H1 (cell line): Measurements from ENCODE around the gene ASMTL. TPM values are rescaled to one million over a fixed set of nuclear protein-coding genes. Genes with fewer than 3 reads are reported as not detected.

ENCODE experiments used
- CTCF ChIA-PET: fragments of 300-600 bp; sonication (Branson Sonifier 250); formaldehyde crosslinking; loops from one replicate; lab custom pipeline; 2021; ENCODE audit not compliant: partially characterized antibody; lab: Charles Lee
- POLR2A ChIA-PET: fragments of 300-600 bp; sonication (Branson Sonifier 250); formaldehyde crosslinking; loops from one replicate; lab custom pipeline; 2021; ENCODE audit warnings: inconsistent platforms; ENCODE audit not compliant: partially characterized antibody; lab: Charles Lee
- DNase-seq, 2 experiments: peaks; one replicate each; pipeline versions ENCODE4 v3.0.0 to v3.0.0-alpha.2; 2010 to 2022; ENCODE audit warnings: low spot score in 2 of 2, low read depth in 1 of 2, mixed read lengths in 1 of 2
- FAIRE-seq: peaks from 2 replicates; lab custom pipeline; 2011; peaks lifted over from hg19 to GRCh38; lab: Jason Lieb, UNC
- H2AFZ ChIP-seq: 2 replicates; pipeline ENCODE4 v1.8.1; 2012; ENCODE audit warnings: low read length, inconsistent platforms
- H2AK5ac ChIP-seq: 2 replicates; pipeline ENCODE4 v1.6.1; 2013; ENCODE audit warnings: low read depth, low read length
- H2BK120ac ChIP-seq: replicated peaks from 2 replicates; pipeline ENCODE3; 2013; ENCODE audit warnings: low read depth, low read length, inconsistent platforms
- H2BK12ac ChIP-seq: 2 replicates; pipeline ENCODE4 v1.6.1; 2013; ENCODE audit warnings: low read depth, low read length
- H2BK15ac ChIP-seq: 2 replicates; pipeline ENCODE4 v1.6.1; 2013; ENCODE audit warnings: low read length
- H2BK20ac ChIP-seq: 2 replicates; pipeline ENCODE4 v1.6.1; 2013; ENCODE audit warnings: low read length
- H2BK5ac ChIP-seq: 2 replicates; pipeline ENCODE4 v1.6.1; 2013; ENCODE audit warnings: low read depth, low read length
- H3K14ac ChIP-seq: 2 replicates; pipeline ENCODE4 v1.6.1; 2013; ENCODE audit warnings: inconsistent platforms; ENCODE audit not compliant: insufficient read length
- H3K18ac ChIP-seq: 2 replicates; pipeline ENCODE4 v1.6.1; 2013; ENCODE audit warnings: low read length; ENCODE audit errors: extremely low read depth
- H3K23ac ChIP-seq: 2 replicates; pipeline ENCODE4 v1.6.1; 2013; ENCODE audit warnings: inconsistent platforms; ENCODE audit not compliant: insufficient read length
- H3K23me2 ChIP-seq: 2 replicates; pipeline ENCODE4 v1.6.1; 2013; ENCODE audit warnings: low read depth, low read length
- H3K27ac ChIP-seq: 2 replicates; pipeline ENCODE4 v1.6.1; 2011; ENCODE audit warnings: low read depth, low read length, inconsistent platforms
- H3K27me3 ChIP-seq, 4 experiments: replicated peaks in 1 of 4; 1 replicate in 1 of 4; 2 replicates in 3 of 4; pipeline versions ENCODE4 v1.6.1 to v1.8.1; 2011 to 2013; ENCODE audit warnings: low read length in 3 of 4, mild to moderate bottlenecking in 3 of 4, inconsistent platforms in 2 of 4, mixed read lengths in 2 of 4, moderate library complexity in 1 of 4; ENCODE audit not compliant: control insufficient read depth in 3 of 4, insufficient read depth in 3 of 4; ENCODE audit errors: extremely low read depth in 1 of 4
- H3K36me3 ChIP-seq, 4 experiments: 2 replicates each; pipeline versions ENCODE4 v1.6.1 to v1.8.1; 2011 to 2013; ENCODE audit warnings: mild to moderate bottlenecking in 4 of 4, low read length in 3 of 4, moderate library complexity in 2 of 4, control low read depth in 1 of 4, inconsistent platforms in 1 of 4; ENCODE audit not compliant: insufficient read depth in 4 of 4, control insufficient read depth in 2 of 4
- H3K4ac ChIP-seq: replicated peaks from 2 replicates; pipeline ENCODE3; 2013; ENCODE audit warnings: low read length, low read depth, mixed read lengths, inconsistent platforms; ENCODE audit not compliant: insufficient read length
- H3K4me1 ChIP-seq, 4 experiments: replicated peaks in 1 of 4; 1 replicate in 1 of 4; 2 replicates in 3 of 4; pipeline versions ENCODE4 v1.6.1 to v1.8.1; 2011 to 2013; ENCODE audit warnings: low read length in 3 of 4, inconsistent platforms in 2 of 4, mixed read lengths in 1 of 4; ENCODE audit not compliant: insufficient read depth in 4 of 4, control insufficient read depth in 3 of 4
- H3K4me2 ChIP-seq, 2 experiments: 2 replicates each; pipeline versions ENCODE4 v1.6.1 to v1.8.1; 2011 to 2013; ENCODE audit warnings: low read depth in 2 of 2, low read length in 2 of 2, control low read depth in 1 of 2, inconsistent platforms in 1 of 2, mild to moderate bottlenecking in 1 of 2; ENCODE audit not compliant: insufficient read depth in 1 of 2
- H3K4me3 ChIP-seq, 4 experiments: fragments of 200-600, 300-600 bp in 1 of 4; sonication (generic), shearing (Covaris generic), sonication (Bioruptor Twin) in 1 of 4; 2 replicates each; pipeline versions ENCODE4 v1.5.1 to v1.8.1; 2011 to 2016; ENCODE audit warnings: low read length in 4 of 4, low read depth in 3 of 4, control low read depth in 2 of 4, inconsistent platforms in 2 of 4, mild to moderate bottlenecking in 2 of 4, mixed read lengths in 1 of 4, moderate library complexity in 1 of 4; ENCODE audit not compliant: insufficient read depth in 2 of 4; ENCODE audit errors: extremely low read depth in 1 of 4
- H3K56ac ChIP-seq: replicated peaks from 2 replicates; pipeline ENCODE3; 2013; ENCODE audit warnings: low read depth, mild to moderate bottlenecking, mixed read lengths, low read length, inconsistent platforms; ENCODE audit not compliant: insufficient read length
- H3K79me1 ChIP-seq: 2 replicates; pipeline ENCODE4 v1.6.1; 2013; ENCODE audit warnings: low read depth, low read length, control low read depth
- H3K79me2 ChIP-seq, 2 experiments: 2 replicates each; pipeline versions ENCODE4 v1.6.1 to v1.8.1; 2012 to 2013; ENCODE audit warnings: low read length in 2 of 2, mild to moderate bottlenecking in 2 of 2, inconsistent platforms in 1 of 2; ENCODE audit not compliant: insufficient read depth in 2 of 2, control insufficient read depth in 1 of 2
- H3K9ac ChIP-seq, 4 experiments: replicated peaks in 1 of 4; 1 replicate in 1 of 4; 2 replicates in 3 of 4; pipeline versions ENCODE4 v1.6.1 to v1.8.1; 2011 to 2013; ENCODE audit warnings: low read depth in 3 of 4, low read length in 3 of 4, control low read depth in 2 of 4, mild to moderate bottlenecking in 2 of 4, moderate library complexity in 2 of 4, inconsistent platforms in 1 of 4; ENCODE audit errors: extremely low read depth in 1 of 4
- H3K9me3 ChIP-seq, 2 experiments: 2 replicates each; pipeline versions ENCODE4 v1.6.1 to v1.8.1; 2012 to 2013; ENCODE audit warnings: mild to moderate bottlenecking in 2 of 2, moderate library complexity in 2 of 2, control low read depth in 1 of 2, inconsistent platforms in 1 of 2, low read depth in 1 of 2, low read length in 1 of 2, mixed read lengths in 1 of 2; ENCODE audit not compliant: insufficient read depth in 2 of 2
- H4K20me1 ChIP-seq, 2 experiments: replicated peaks in 1 of 2; 2 replicates each; pipeline versions ENCODE3 to v1.8.1; 2011 to 2013; ENCODE audit warnings: inconsistent platforms in 2 of 2, low read length in 2 of 2, mild to moderate bottlenecking in 1 of 2; ENCODE audit not compliant: insufficient read depth in 2 of 2, control insufficient read depth in 1 of 2
- H4K5ac ChIP-seq: 2 replicates; pipeline ENCODE4 v1.6.1; 2013; ENCODE audit warnings: low read length, low read depth, mixed read lengths, inconsistent platforms; ENCODE audit not compliant: insufficient read length
- H4K8ac ChIP-seq: 2 replicates; pipeline ENCODE4 v1.8.0; 2013; ENCODE audit warnings: mild to moderate bottlenecking, moderate library complexity, low read length, inconsistent platforms; ENCODE audit not compliant: insufficient read depth; ENCODE audit errors: extremely low read depth
- H4K91ac ChIP-seq: replicated peaks from 2 replicates; pipeline ENCODE3; 2013; ENCODE audit warnings: low read length, mixed read lengths, inconsistent platforms; ENCODE audit not compliant: insufficient read length
- BCL11A ChIP-seq, 2 experiments: IDR thresholded peaks; one replicate each; pipeline ENCODE4 v1.6.1; 2011; ENCODE audit warnings: low read depth in 2 of 2, low read length in 2 of 2, mild to moderate bottlenecking in 2 of 2
- E2F6 ChIP-seq: IDR thresholded peaks from 2 replicates; pipeline ENCODE4 v1.6.1; 2012; ENCODE audit warnings: inconsistent platforms
- FOSL1 ChIP-seq: IDR thresholded peaks from 2 replicates; pipeline ENCODE4 v1.6.1; 2011; ENCODE audit warnings: mild to moderate bottlenecking, low read depth, low read length, moderate library complexity; ENCODE audit not compliant: insufficient read depth
- HDAC6 ChIP-seq: IDR thresholded peaks from one replicate; pipeline ENCODE4 v1.7.1; 2012; ENCODE audit warnings: low read depth, mild to moderate bottlenecking, inconsistent platforms, low read length, moderate library complexity
- POLR2AphosphoS5 ChIP-seq: IDR thresholded peaks from 2 replicates; pipeline ENCODE4 v1.6.1; 2011; ENCODE audit warnings: low read depth, low read length
- RXRA ChIP-seq: IDR thresholded peaks from 2 replicates; pipeline ENCODE4 v1.6.1; 2011; ENCODE audit warnings: low read depth, mild to moderate bottlenecking, low read length, moderate library complexity; ENCODE audit not compliant: insufficient read depth
- SIN3A ChIP-seq, 2 experiments: IDR thresholded peaks in 1 of 2; conservative IDR thresholded peaks in 1 of 2; 2 replicates each; pipeline ENCODE4 v1.6.1; 2011 to 2012; ENCODE audit warnings: low read length in 2 of 2, improper control_type of control experiment in 1 of 2, low read depth in 1 of 2, mild to moderate bottlenecking in 1 of 2
- SIX5 ChIP-seq: IDR thresholded peaks from 2 replicates; pipeline ENCODE4 v1.6.1; 2011; ENCODE audit warnings: mild to moderate bottlenecking, low read depth, low read length
- SP1 ChIP-seq: IDR thresholded peaks from 2 replicates; pipeline ENCODE4 v1.6.1; 2011; ENCODE audit warnings: low read depth, low read length
- TBP ChIP-seq: IDR thresholded peaks from 2 replicates; pipeline ENCODE4 v1.6.1; 2011; ENCODE audit warnings: low read depth, low read length, improper control_type of control experiment
- TCF12 ChIP-seq: IDR thresholded peaks from 2 replicates; pipeline ENCODE4 v1.6.1; 2011; ENCODE audit warnings: low read depth, mild to moderate bottlenecking, low read length
- WGBS, 2 experiments: shearing (Covaris generic) in 1 of 2; methylation state at CpG; one replicate each; pipeline versions ENCODE4 v1.1.6 to v1.1.7; 2013 to 2015; ENCODE audit warnings: low lambda C conversion rate in 2 of 2, mixed read lengths in 2 of 2, inconsistent platforms in 1 of 2, low coverage in 1 of 2, missing lambda C conversion rate in 1 of 2; ENCODE audit not compliant: insufficient replicate concordance in 2 of 2, insufficient coverage in 1 of 2, insufficient read length in 1 of 2; ENCODE audit errors: extremely low coverage in 1 of 2, missing lambda C conversion rate in 1 of 2; 5-methylcytosine and 5-hydroxymethylcytosine counted together
- polyA plus RNA-seq, 7 experiments: library from polyadenylated mRNA; depleted of rRNA in 3 of 7; stranded (reverse) in 5 of 7; unstranded in 2 of 7; fragments of >200 nt in 5 of 7; fragments of 200-250 nt in 2 of 7; gene quantifications; 1 replicate in 5 of 7; 2 replicates in 1 of 7; 4 replicates in 1 of 7; pipeline versions ENCODE4 v1.2.1 to v1.2.3, GENCODE V29; 2011 to 2013; ENCODE audit warnings: missing spikeins in 2 of 7, mixed read lengths in 2 of 7
- total RNA-seq: library from RNA; stranded (reverse); fragmentation: NEBNext Ultra II Directional; extraction: Animal tissue kit (Norgen Biotek cat#: 25700); gene quantifications from 2 replicates; pipeline ENCODE4 v1.2.1, GENCODE V29; 2021

ASMTL gene
- total and polyA plus RNA-seq, 2 of the 8 experiments (the other 6 are each of a cell fraction or from before 2014, with no cell fraction given), result 75.6 to 81.4 TPM

- H2BK12ac ChIP-seq, result no peak overlapping the region
- CTCF ChIA-PET, result no interaction called here
- FAIRE-seq, result no peak
- H2AK5ac ChIP-seq, result no peak overlapping the region
- H4K20me1 ChIP-seq, result peaks cover 34 to 47% of the 10 kb centered on the region in 2 experiments
- no peak overlapping the region for H2BK5ac ChIP-seq
- H3K18ac ChIP-seq, result no peak overlapping the region
- H3K9ac ChIP-seq, result no peak overlapping the region
- H4K8ac ChIP-seq, result peak overlapping the region; percentile 71; the same call in 1 of the 2 replicates
- peak; percentile 2; the same call in 1 of the 2 replicates for TF ChIP-seq POLR2AphosphoS5
- peak; percentile 16; the same call in 1 of the 2 replicates for TF ChIP-seq SIX5
- TF ChIP-seq TCF12, result no peak
- TF ChIP-seq E2F6, result no peak
- no peak for TF ChIP-seq TBP
- no peak for TF ChIP-seq HDAC6
- 0 out of 4 replicates have a peak, but pooled peaks of 1 of the 2 experiments have one; percentile 70 for TF ChIP-seq SIN3A (conservative IDR thresholded peaks at IDR 0.05 in 1 of 2, IDR thresholded peaks at IDR 0.05 in 1 of 2; ENCODE audit: low read depth in 1 of 2, low read length in 2 of 2)
- no peak for TF ChIP-seq BCL11A (IDR thresholded peaks at IDR 0.05; ENCODE audit: low read depth in 2 of 2, low read length in 2 of 2)
- TF ChIP-seq SP1, result peak; percentile 53; the same call in 1 of the 2 replicates
- TF ChIP-seq FOSL1, result no peak
- no peak for TF ChIP-seq RXRA
- H3K4ac ChIP-seq, result no peak overlapping the region
- POLR2A ChIA-PET, result no interaction called here
- peaks cover 58 to 80% (median 65%) of the 10 kb centered on the region in 4 experiments for H3K36me3 ChIP-seq
- H2AFZ ChIP-seq, result no peak overlapping the region
- H4K91ac ChIP-seq, result no peak overlapping the region
- H3K4me1 ChIP-seq, result peaks cover 0 to 6% (median 2%) of the 10 kb centered on the region in 4 experiments; a peak in 6 of 7 replicates
- H2BK20ac ChIP-seq, result no peak overlapping the region
- DNase-seq, result peak in 1 of 2 experiments; percentile 42
- peaks cover 23 to 46% of the 10 kb centered on the region in 2 experiments for H3K79me2 ChIP-seq
- no peak overlapping the region for H3K4me3 ChIP-seq
- H3K27me3 ChIP-seq, result no peaks in the 10 kb centered on the region
- 97% methylated on average over 38 of the region's 41 CpGs; no CpG with 5 or more reads in 1 of the 2 experiments for WGBS, 2 experiments
- H3K4me2 ChIP-seq, result no peak overlapping the region
- no peak overlapping the region for H2BK120ac ChIP-seq
- H3K23me2 ChIP-seq, result peaks cover 4% of the 10 kb centered on the region; the same call in 1 of the 2 replicates
- no peak overlapping the region for H3K27ac ChIP-seq
- no peak overlapping the region for H4K5ac ChIP-seq
- H3K23ac ChIP-seq, result no peak overlapping the region
- no peak overlapping the region for H3K14ac ChIP-seq
- no peak overlapping the region for H3K56ac ChIP-seq
- H3K79me1 ChIP-seq, result peaks cover 4% of the 10 kb centered on the region; the same call in 1 of the 2 replicates
- no peak overlapping the region for H2BK15ac ChIP-seq
- H3K9me3 ChIP-seq, result no peaks in the 10 kb centered on the region
Measured at GRCh38 chrX:1386338-1387127, 66.2 kb downstream of the ASMTL start.
